ENCODE measurements around the gene SRPK3.

SRPK3 gene

DNA sequence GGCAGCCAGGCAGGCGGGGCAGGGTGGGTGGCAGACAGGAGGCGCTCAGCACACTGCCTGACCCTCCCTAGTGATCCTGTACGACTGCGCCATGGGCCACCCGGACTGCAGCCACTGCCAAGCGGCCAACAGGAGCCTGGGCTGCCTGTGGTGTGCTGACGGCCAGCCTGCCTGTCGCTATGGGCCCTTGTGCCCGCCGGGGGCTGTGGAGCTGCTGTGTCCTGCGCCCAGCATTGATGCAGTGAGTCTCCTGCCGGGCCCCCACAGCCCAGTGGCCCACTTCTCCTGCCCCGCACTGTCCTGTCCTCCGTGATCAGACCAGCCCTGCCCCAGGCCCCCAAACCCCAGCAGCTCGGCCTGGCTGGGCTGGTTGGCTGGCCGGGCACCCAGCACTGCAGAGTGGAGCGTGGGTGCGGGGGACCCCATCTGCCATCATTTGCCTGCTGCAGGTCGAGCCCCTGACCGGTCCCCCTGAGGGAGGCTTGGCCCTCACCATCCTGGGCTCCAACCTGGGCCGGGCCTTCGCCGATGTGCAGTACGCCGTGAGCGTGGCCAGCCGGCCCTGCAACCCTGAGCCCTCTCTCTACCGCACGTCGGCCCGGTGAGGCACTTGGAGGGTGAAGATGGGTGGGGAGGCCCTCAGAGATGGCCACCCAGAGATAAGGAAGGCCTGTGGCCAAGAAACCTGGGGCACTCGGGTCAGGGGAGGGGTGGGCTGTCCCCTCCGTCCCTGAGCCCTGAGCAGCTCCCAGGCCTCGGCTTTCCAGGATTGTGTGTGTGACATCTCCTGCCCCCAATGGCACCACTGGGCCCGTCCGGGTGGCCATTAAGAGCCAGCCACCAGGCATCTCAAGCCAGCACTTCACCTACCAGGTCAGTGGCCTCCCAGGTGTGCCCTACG, 9.2 kb upstream of the SRPK3 start:
- no peak for DNase-seq

DNA sequence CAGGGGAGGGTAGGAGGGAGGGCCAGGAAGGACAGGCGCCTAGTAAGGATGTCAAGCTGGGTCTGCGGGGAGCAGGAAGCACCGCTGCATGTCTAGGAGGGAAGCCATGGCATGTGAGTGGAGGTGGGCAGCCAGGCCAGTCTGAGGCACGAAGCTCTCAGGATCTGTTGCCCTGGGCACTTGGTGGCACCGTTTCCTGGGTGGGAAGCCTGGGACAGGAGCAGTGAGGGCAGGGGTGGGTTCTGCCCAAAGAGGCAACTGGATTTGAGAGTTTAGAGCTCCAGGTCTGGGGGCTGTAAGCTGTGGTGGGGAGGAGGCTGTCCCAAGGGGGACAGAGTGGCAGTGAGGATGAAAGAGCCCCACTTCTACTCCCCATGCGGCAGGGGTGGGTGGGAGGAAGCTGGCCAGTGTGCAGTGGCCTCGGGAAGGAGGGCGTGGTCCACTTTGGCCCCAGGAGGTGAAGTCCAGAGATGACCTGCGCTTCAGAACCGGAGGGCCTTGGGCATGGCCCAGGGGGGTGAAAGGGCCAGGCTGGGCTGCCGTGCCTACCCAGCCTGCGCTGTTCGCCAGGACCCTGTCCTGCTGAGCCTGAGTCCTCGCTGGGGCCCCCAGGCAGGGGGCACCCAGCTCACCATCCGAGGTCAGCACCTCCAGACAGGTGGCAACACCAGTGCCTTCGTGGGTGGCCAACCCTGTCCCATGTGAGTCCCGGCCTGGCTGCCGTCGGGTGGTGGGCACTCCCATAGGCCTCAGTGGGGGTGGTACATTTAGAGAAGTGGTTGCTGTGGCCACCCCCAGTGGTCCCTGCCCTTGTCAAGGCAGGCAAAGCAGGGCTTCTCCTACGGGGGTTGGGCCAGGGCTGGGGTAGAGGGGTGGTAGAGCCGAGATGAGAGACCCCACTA, 8.3 kb upstream of the SRPK3 start:
- DNase-seq = no peak

DNA sequence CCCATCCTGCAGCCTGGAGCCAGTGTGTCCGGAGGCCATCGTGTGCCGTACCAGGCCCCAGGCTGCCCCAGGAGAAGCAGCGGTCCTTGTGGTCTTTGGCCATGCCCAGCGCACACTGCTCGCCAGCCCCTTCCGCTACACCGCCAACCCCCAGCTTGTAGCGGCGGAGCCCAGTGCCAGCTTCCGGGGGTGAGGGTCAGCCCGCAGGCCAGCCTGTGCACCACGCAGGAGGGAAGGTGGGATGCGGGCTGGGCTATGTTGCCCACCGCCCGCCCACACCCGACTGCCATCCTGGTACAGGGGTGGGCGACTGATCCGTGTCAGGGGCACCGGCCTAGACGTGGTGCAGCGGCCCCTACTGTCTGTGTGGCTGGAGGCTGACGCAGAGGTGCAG, 7.6 kb upstream of the SRPK3 start:
- no peak for DNase-seq

DNA sequence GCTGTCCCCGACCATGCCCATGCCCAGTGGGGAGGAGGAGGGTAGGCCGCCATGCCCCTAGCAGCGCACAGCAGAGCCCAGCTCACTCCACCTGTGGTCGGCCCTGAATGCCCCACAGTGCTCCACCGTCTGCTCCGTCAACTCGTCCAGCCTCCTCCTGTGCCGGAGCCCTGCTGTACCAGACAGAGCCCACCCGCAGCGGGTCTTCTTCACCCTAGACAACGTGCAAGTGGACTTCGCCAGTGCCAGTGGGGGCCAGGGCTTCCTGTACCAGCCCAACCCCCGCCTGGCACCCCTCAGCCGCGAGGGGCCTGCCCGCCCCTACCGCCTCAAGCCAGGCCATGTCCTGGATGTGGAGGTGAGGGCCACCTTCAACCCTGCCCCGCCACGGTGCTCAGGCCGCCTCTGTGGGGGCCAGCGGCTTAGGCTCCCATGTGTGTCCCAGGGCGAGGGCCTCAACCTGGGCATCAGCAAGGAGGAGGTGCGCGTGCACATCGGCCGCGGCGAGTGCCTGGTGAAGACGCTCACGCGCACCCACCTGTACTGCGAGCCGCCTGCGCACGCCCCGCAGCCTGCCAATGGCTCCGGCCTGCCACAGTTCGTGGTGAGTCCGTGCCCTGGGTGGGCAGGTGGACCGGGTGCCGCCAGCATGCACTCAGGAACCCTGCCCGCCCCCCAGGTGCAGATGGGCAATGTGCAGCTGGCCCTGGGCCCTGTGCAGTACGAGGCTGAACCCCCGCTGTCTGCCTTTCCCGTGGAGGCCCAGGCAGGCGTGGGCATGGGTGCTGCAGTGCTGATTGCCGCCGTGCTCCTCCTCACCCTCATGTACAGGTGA, 6.9 kb upstream of the SRPK3 start:
- no peak for DNase-seq

DNA sequence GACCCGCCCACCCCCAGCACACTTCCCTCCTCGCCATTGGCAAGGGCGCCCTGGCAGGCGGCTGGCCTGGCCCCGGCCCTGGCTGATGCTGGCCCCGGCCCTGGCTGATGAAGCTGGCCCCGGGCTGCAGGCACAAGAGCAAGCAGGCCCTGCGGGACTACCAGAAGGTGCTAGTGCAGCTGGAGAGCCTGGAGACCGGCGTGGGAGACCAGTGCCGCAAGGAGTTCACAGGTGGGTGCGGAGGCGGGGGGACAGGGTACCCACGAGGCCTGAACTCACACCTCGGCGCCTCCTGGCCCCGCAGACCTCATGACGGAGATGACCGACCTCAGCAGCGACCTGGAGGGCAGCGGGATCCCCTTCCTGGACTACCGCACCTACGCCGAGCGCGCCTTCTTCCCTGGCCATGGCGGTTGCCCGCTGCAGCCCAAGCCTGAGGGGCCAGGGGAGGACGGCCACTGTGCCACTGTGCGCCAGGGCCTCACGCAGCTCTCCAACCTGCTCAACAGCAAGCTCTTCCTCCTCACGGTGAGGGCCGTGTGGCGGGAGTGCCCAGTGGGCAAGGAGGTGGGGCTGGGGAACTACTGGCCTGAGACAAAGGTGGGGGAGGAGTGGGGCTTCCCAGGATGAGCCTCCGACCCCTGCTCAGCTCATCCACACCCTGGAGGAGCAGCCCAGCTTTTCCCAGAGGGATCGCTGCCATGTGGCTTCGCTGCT, 6.1 kb upstream of the SRPK3 start:
- DNase-seq = no peak

DNA sequence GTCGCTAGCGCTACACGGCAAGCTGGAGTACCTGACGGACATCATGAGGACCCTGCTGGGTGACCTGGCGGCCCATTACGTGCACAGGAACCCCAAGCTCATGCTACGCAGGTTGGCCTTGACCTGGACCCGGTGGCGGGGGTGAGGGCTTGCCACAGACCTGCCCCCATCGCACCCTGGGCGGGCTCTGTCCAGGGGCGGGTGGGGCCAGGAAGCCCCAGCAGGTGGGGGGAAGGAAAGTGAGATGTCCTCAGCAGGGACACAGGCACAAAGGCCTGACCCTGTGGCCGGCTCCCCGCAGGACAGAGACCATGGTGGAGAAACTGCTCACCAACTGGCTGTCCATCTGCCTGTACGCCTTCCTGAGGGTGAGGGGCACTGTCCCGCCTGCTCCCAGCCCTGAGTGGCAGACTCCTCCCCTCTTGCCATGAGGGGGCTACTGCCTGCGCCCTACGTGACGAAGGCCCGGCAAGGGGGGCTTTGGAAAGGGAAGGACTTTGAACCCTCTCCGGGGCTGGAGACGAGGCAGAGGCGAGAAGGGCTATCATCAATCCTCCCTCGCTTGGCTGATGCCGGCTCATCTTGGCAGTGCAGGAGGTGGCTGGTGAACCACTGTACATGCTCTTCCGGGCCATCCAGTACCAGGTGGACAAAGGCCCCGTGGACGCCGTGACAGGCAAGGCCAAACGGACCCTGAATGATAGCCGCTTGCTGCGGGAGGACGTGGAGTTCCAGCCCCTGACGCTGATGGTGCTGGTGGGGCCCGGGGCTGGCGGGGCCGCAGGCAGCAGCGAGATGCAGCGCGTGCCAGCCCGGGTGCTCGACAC, 5.3 kb upstream of the SRPK3 start:
- DNase-seq = no peak

DNA sequence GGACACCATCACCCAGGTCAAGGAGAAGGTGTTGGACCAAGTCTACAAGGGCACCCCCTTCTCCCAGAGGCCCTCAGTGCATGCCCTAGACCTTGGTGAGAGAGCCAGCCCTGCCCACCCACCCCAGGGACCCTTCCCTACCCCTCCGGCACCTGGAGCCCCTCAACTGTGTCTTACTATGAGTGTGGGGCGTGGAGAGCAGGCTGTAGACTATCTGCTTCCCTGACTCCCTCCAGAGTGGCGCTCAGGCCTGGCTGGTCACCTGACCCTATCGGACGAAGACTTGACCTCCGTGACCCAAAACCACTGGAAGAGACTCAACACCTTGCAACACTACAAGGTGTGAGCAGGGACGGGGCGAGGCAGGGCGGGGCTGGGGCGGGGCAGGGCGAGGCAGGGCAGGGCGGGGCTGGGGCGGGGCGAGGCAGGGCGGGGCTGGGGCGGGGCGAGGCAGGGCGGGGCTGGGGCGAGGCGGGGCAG, 4.7 kb upstream of the SRPK3 start:
- DNase-seq = no peak

DNA sequence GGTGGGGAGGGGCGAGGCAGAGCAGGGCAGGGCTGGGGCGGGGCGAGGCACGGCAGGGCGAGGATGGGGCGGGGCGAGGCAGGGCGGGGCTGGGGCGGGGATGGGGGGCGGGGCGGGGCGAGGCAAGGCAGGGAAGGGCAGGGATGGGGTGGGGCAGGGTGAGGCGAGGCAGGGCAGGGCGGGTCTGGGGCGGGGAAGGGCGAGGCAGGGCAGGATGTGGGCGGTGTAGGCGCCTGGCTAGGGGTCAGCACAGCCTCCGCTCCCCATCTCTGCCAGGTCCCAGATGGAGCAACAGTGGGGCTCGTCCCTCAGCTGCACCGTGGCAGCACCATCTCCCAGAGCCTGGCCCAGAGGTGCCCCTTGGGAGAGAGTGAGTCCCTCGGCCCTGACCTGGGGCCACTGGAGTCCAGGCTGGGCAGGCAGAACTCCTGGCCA, 4.2 kb upstream of the SRPK3 start:
- DNase-seq = no peak

DNA sequence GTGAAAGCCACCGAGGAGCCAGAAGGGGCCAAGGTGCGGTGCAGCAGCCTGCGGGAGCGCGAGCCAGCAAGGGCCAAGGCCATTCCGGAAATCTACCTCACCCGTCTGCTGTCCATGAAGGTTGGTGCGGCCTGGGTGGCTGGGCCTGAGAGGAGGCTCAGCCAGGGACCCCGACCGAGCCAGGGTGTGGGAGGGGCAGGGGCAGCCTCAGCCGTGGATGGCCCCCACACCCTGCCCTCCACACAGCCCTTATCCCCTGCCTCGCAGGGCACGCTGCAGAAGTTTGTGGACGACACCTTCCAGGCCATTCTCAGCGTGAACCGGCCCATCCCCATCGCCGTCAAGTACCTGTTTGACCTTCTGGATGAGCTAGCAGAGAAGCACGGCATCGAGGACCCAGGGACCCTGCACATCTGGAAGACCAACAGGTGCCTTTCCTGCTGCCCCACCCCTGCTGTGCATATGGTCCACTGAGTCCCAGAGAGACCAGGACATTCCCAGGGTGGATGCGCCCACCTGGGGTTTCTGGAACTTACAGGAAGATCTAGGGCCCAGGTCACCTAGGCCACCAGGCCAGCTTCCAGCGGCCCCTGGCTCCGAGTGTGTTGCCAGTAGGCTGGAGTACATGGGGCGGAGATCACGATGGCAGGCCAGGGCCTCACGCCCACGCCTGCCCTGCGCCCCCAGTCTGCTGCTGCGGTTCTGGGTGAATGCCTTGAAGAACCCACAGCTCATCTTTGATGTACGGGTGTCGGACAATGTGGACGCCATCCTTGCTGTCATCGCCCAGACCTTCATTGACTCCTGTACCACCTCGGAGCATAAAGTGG, 3.4 kb upstream of the SRPK3 start:
- DNase-seq = no peak

DNA sequence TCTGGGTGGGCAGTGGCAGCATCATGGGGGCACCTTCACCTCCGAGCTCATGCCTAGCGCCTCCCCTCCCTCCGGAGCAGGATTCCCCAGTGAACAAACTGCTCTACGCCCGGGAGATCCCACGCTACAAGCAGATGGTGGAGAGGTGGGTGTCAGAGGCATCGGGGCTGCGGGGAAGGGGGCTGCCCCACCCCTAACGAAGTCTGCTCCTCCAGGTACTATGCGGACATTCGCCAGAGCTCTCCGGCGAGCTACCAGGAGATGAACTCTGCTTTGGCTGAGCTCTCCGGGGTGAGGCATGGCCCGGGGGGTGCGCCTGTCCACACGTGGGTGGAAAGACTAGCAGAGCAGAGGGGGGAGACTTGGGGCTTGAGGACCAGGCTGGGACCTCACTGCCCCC, 2.7 kb upstream of the SRPK3 start:
- no peak for DNase-seq

DNA sequence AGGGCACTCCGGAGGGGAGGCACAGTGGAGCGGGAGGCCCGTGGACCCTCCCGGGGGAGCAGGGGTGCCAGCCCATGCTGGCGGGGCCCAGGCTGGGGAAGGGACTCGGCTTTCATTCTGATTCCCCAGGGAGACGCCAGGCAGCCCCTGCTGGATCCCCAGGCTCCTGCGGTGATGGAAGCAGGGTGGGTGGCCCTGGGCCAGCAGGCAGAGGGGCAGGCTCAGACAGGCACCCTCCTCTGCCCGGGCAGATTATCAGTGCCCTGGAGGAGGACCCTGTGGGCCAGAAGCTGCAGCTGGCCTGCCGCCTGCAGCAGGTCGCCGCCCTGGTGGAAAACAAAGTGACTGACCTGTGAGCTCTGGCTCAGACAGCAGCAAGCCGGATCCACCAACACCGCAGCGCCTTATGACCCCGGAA, 2.1 kb upstream of the SRPK3 start:
- no peak for DNase-seq

DNA sequence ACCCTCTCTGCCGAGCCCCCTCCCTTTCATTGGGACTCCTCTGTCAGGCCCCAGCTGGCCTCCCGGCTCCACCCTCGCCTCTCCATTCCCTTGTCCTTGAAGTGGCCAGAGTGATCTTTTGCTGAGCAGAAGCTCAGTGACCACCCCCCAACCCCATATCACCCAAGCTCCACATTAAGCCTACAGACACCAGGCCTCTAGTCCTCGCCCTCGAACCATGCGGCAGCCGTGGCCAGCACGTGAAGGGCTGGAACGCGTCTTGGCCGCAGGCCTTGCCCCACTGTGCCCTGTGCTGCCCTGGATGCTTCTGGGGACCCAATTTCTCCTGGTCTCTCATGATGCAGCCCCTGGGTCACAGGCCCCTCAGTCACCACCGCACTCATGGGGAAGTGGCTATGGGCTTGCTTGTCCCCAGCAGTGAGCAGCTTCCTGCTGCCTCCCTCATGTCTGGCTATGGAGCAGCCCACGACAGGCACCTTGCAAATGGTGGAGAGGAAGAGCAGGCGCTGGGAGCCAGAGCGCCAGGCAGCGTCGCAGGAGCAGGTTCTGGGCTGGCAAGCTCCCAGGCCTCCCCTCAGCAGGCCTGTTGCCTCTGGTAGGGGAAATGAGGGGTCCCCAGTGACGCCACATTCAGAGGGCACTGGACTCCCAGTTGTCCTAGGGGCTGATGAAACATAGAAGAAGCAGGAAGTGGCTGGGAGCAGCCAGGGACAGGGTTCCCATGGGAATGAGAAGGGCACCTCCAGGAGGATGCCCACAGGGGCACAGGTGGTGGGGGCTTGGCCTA, 757 bp upstream of the SRPK3 start:
- no peak for DNase-seq

DNA sequence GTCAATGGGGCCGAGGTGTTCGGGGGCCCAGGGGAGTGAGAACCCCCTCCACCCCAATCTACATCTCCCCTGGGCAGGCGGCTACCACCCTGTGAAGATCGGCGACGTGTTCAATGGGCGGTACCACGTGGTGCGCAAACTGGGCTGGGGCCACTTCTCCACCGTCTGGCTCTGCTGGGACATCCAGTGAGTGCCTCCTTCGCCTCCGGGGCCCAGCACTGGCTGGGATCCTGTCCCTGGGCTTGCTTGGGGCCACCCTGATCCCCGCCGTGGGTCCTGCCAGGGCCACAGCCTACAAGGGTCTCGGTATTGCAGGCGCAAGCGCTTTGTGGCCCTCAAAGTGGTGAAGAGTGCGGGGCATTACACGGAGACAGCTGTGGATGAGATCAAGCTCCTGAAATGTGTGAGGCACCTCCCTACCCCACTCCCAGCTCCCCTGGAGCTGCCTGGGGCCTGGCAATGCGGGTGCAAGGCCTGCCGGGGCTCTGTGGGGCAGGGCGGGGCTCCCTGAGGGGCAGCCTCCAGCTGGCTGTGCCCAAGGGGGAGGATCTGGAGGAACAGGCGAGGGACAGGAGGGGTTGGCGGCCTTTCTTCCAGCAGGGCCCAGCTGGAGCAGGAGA, 697 bp downstream of the SRPK3 start:
- DNase-seq = no peak

DNA sequence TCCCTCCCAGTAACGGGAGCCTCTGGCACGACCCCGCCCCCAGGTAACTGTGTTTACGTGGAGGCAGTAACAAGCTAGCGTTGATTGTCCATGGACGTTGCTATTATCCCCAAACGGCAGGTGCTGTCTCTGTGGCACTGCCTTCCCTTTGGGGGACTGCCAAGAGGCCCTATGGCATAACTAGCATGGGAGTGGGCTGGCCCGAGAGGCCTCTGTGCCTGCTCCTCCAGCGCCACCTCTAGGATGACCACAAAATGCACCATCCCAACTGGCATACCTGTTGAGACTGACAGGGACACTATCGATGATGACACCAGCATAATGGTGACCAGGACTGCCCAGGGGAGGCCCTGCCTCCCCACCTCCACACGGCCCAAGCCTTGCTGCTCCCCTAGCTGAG, 1.5 kb downstream of the SRPK3 start:
- no peak for DNase-seq

DNA sequence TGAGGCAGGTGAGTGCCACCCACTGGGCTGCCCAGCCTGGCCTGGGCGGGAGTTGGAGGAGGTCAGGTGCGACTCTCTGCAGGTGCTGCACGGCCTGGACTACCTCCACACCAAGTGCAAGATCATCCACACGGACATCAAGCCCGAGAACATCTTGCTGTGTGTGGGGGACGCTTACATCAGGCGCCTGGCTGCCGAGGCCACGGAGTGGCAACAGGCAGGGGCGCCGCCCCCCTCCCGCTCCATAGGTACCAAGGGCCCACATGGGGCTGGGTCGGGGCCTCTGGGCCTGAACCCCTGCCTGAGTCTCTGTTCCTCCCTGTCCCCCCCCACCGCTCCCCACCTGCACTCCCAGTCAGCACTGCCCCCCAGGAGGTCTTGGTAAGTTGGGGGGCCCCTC, 2.0 kb downstream of the SRPK3 start:
- no peak for DNase-seq

DNA sequence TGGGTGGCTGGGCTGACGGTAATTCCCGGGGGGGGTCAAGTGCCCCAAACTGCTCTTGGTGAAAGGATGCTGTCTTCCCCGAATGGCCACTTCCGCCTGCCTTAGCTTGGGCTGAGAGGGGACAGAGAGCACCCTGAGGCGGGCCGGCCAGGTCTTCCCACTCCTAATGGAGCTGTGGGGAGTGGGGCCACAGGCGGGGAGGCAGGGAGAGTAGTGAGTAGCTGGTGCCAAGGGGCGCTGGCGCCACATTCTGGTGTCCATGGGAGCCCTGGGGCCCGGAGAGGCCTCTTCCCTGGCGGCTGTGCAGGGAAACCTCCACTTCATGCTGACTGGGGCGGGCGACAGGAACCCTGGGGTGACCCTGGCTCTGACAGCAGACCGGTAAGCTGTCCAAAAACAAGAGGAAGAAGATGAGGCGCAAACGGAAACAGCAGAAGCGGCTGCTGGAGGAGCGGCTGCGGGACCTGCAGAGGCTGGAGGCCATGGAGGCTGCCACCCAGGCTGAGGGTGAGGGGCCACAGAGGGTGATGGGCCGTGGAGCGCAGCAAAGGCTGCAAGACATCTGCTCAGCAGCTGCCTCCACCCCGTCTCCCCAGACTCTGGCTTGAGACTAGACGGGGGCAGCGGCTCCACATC, 2.7 kb downstream of the SRPK3 start:
- no peak for DNase-seq

DNA sequence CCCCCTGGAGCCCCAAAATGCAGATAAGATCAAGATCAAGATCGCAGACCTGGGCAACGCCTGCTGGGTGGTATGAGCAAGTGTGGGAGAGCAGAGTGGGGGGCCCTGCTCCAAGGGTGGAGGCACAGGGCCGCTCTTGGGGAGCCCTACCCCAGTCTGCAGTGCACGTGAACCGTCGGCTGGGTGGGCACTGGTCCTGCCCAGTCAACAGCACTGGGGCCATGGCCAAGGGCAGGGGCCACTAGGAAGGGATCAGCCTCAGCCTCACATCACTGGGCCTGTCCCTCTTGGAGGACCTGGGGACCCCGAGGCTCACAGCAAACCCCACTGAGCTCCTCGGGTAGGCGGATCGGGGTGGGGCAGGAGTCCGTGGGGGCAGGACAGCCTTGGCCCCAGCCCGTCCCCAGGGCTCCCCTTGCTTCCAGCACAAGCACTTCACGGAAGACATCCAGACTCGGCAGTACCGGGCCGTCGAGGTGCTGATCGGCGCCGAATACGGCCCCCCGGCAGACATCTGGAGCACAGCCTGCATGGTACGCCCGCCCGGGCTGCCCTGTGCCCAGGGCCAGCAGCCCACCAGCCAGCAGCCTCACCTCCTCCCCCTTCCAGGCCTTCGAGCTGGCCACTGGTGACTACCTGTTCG, 3.6 kb downstream of the SRPK3 start:
- DNase-seq = no peak

DNA sequence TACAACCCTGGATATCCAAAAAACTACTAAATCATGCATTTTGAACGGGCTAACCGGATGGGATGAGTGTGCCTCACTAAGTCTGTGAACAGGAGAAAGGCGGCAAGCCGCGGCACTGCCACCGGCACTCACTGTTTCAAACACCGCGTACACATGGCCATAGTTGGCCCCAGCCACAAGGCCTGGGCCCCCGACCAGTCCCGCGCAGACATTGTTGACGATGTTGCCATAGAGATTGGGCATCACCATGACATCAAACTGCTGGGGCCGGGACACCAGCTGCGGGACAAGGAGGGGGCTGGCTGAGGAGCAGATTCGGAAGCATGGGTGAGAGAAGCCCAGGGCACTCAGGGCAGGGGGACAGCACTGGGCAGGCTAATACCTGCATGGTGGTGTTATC, 5.8 kb downstream of the SRPK3 start:
- no peak for DNase-seq
